Type B pancreatic cell (in vitro differentiated cells): ENCODE measurements around the gene WDR48. TPM values are rescaled to one million over a fixed set of nuclear protein-coding genes. Genes with fewer than 3 reads are reported as not detected.

Source experiments
- DNase-seq: peaks from one replicate; pipeline ENCODE4 v3.0.0; 2021; ENCODE audit warnings: mixed read lengths; ENCODE audit not compliant: unreplicated experiment; ENCODE audit errors: extremely low spot score
- H3K27ac Mint-ChIP-seq: 2 replicates; pipeline ENCODE4 v1.8.0; 2021; ENCODE audit warnings: mild to moderate bottlenecking, mixed read lengths
- H3K27me3 Mint-ChIP-seq: 2 replicates; pipeline ENCODE4 v1.8.0; 2021; ENCODE audit warnings: mixed read lengths
- H3K36me3 Mint-ChIP-seq: 2 replicates; pipeline ENCODE4 v1.8.0; 2021; ENCODE audit warnings: mixed read lengths
- H3K4me1 Mint-ChIP-seq: one replicate; pipeline ENCODE4 v1.8.0; 2021; ENCODE audit warnings: mixed read lengths; ENCODE audit not compliant: unreplicated experiment
- H3K4me3 Mint-ChIP-seq: 2 replicates; pipeline ENCODE4 v1.8.0; 2021; ENCODE audit warnings: mild to moderate bottlenecking, mixed read lengths
- H3K9me3 Mint-ChIP-seq: 2 replicates; pipeline ENCODE4 v1.8.0; 2021; ENCODE audit warnings: mixed read lengths
- CTCF ChIP-seq: fragments of 200-600 bp; sonication (generic); conservative IDR thresholded peaks from 2 replicates; pipeline ENCODE4 v1.5.0; 2021; ENCODE audit warnings: antibody characterized with exemption, mild to moderate bottlenecking
- total RNA-seq: library from RNA; stranded (reverse); gene quantifications from 2 replicates; pipeline ENCODE4 v1.2.1, GENCODE V29; 2021; ENCODE audit warnings: low replicate concordance

WDR48 gene
- total RNA-seq, 1 donor from 2014 or later, result 61.4 TPM

- Mint-ChIP-seq H3K27ac (no peak overlapping the region), H3K27me3 (no peaks in the 10 kb centered on the region), H3K4me1 (no peaks in the 10 kb centered on the region), H3K36me3 (no peaks in the 10 kb centered on the region), H3K4me3 (no peak overlapping the region), H3K9me3 (no peaks in the 10 kb centered on the region)
- no peak for DNase-seq
- no peak for TF ChIP-seq CTCF
Observed at GRCh38 chr3:39015418-39015817, 36.4 kb upstream of the WDR48 start.

- Mint-ChIP-seq H3K27ac (no peak overlapping the region), H3K36me3 (no peaks in the 10 kb centered on the region), H3K9me3 (no peaks in the 10 kb centered on the region), H3K4me3 (no peak overlapping the region), H3K4me1 (peaks cover 6% of the 10 kb centered on the region), H3K27me3 (no peaks in the 10 kb centered on the region)
- no peak for TF ChIP-seq CTCF
- no peak for DNase-seq
Observed at GRCh38 chr3:39019299-39019698, 32.5 kb upstream of the WDR48 start.

- H3K36me3 Mint-ChIP-seq, result no peaks in the 10 kb centered on the region
- no peak for DNase-seq
- no peaks in the 10 kb centered on the region for H3K27me3 Mint-ChIP-seq
- no peak overlapping the region for H3K4me3 Mint-ChIP-seq
- peaks cover 6% of the 10 kb centered on the region for H3K4me1 Mint-ChIP-seq
- H3K9me3 Mint-ChIP-seq, result no peaks in the 10 kb centered on the region
- no peak for TF ChIP-seq CTCF
- no peak overlapping the region for H3K27ac Mint-ChIP-seq
Observed at GRCh38 chr3:39021029-39021428, 30.8 kb upstream of the WDR48 start.

- Mint-ChIP-seq H3K27me3 (peaks cover 3% of the 10 kb centered on the region), H3K4me1 (peaks cover 6% of the 10 kb centered on the region), H3K36me3 (no peaks in the 10 kb centered on the region)
Observed at GRCh38 chr3:39021465-39022285, 30.1 kb upstream of the WDR48 start.

GRCh38 chr3:39022286-39022630, 29.6 kb upstream of the WDR48 start:
- Mint-ChIP-seq H3K36me3 (no peaks in the 10 kb centered on the region), H3K9me3 (no peaks in the 10 kb centered on the region), H3K4me1 (peaks cover 6% of the 10 kb centered on the region), H3K27ac (peak overlapping the region; percentile 52), H3K4me3 (no peak overlapping the region), H3K27me3 (peaks cover 3% of the 10 kb centered on the region)
- no peak for DNase-seq
- TF ChIP-seq CTCF, result no peak

More at GRCh38 chr3:39021465-39022285, 30.1 kb upstream of the WDR48 start:
- H3K9me3 Mint-ChIP-seq, result no peaks in the 10 kb centered on the region
- TF ChIP-seq CTCF, result no peak
- no peak overlapping the region for H3K4me3 Mint-ChIP-seq
- peak overlapping the region; percentile 52 for H3K27ac Mint-ChIP-seq
- no peak for DNase-seq
